IMR-90 (cell line): ENCODE measurements around the gene WWC1. TPM values are rescaled to one million over a fixed set of nuclear protein-coding genes. Genes with fewer than 3 reads are reported as not detected.

Source experiments
- ATAC-seq: fragments of 200-7000 bp; cut with Tn5 transposase; 2 replicates; pipeline ENCODE4 v1.9.1; 2020; ENCODE audit warnings: low read depth, mild to moderate bottlenecking, moderate library complexity
- BruUV-seq: library from RNA; stranded (reverse); fragments of 400-500 nt; replicated peaks from 2 replicates; lab custom pipeline; 2021; lab: Mats Ljungman, UMichigan
- CTCF ChIA-PET: fragments of 300-600 bp; formaldehyde crosslinking; extraction: SDS; loops from one replicate; lab custom pipeline; 2021; ENCODE audit warnings: antibody characterized with exemption; lab: Yijun Ruan, JAX
- POLR2A ChIA-PET: fragments of 300-600 bp; sonication (Branson Sonifier 250); formaldehyde crosslinking; loops from one replicate; lab custom pipeline; 2022; ENCODE audit warnings: antibody characterized with exemption; ENCODE audit not compliant: unreplicated experiment; lab: Charles Lee
- DNase-seq: peaks from one replicate; pipeline ENCODE4 v3.0.0; 2013
- H2AFZ ChIP-seq: replicated peaks from 2 replicates; pipeline ENCODE3; 2013; ENCODE audit warnings: low read length, mild to moderate bottlenecking; ENCODE audit not compliant: poor library complexity
- H2AK5ac ChIP-seq: 2 replicates; pipeline ENCODE4 v1.6.1; 2013; ENCODE audit warnings: low read depth, low read length, inconsistent platforms
- H2AK9ac ChIP-seq: replicated peaks from 2 replicates; pipeline ENCODE3; 2013; ENCODE audit warnings: mild to moderate bottlenecking, low read depth, low read length, moderate library complexity; ENCODE audit not compliant: poor library complexity
- H2BK120ac ChIP-seq: 2 replicates; pipeline ENCODE4 v1.6.1; 2013; ENCODE audit warnings: low read depth, low read length, inconsistent platforms
- H2BK15ac ChIP-seq: 3 replicates; pipeline ENCODE4 v1.6.1; 2013; ENCODE audit warnings: low read depth, low read length, inconsistent platforms
- H2BK20ac ChIP-seq: 2 replicates; pipeline ENCODE4 v1.6.1; 2013; ENCODE audit warnings: low read depth, mild to moderate bottlenecking, inconsistent platforms, low read length, moderate library complexity
- H2BK5ac ChIP-seq: 2 replicates; pipeline ENCODE4 v1.6.1; 2013; ENCODE audit warnings: mild to moderate bottlenecking, low read depth, low read length, inconsistent platforms; ENCODE audit not compliant: poor library complexity, severe bottlenecking
- H3K14ac ChIP-seq: replicated peaks from 2 replicates; pipeline ENCODE4 v1.6.1; 2013; ENCODE audit warnings: low read depth, low read length, inconsistent platforms
- H3K18ac ChIP-seq: 2 replicates; pipeline ENCODE4 v1.6.1; 2013; ENCODE audit warnings: low read depth, low read length, control low read depth
- H3K23ac ChIP-seq: 2 replicates; pipeline ENCODE4 v1.6.1; 2013; ENCODE audit warnings: low read depth, low read length, inconsistent platforms
- H3K27ac ChIP-seq: 2 replicates; pipeline ENCODE4 v1.5.1; 2013; ENCODE audit warnings: mild to moderate bottlenecking, control low read depth, low read length; ENCODE audit not compliant: insufficient read depth
- H3K27me3 ChIP-seq: 2 replicates; pipeline ENCODE4 v1.6.1; 2013; ENCODE audit warnings: low read length; ENCODE audit not compliant: control insufficient read depth, insufficient read depth
- H3K36me3 ChIP-seq: 2 replicates; pipeline ENCODE4 v1.6.1; 2013; ENCODE audit warnings: low read length, mixed read lengths; ENCODE audit not compliant: control insufficient read depth, insufficient read depth
- H3K4ac ChIP-seq: 2 replicates; pipeline ENCODE4 v1.6.1; 2013; ENCODE audit warnings: low read depth, low read length, inconsistent platforms
- H3K4me1 ChIP-seq: 2 replicates; pipeline ENCODE4 v1.6.1; 2013; ENCODE audit warnings: low read length, mixed read lengths; ENCODE audit not compliant: control insufficient read depth, insufficient read depth
- H3K4me2 ChIP-seq: 2 replicates; pipeline ENCODE4 v1.6.1; 2013; ENCODE audit warnings: low read depth, mild to moderate bottlenecking, control low read depth, low read length, moderate library complexity
- H3K4me3 ChIP-seq: 2 replicates; pipeline ENCODE4 v1.5.1; 2013; ENCODE audit warnings: low read depth, mild to moderate bottlenecking, control low read depth, low read length, moderate library complexity; ENCODE audit not compliant: insufficient read depth
- H3K56ac ChIP-seq: 2 replicates; pipeline ENCODE4 v1.6.1; 2013; ENCODE audit warnings: low read length, inconsistent platforms; ENCODE audit not compliant: insufficient read depth; ENCODE audit errors: extremely low read depth
- H3K79me1 ChIP-seq, 2 experiments: 2 replicates each; pipeline ENCODE4 v1.6.1; 2013; ENCODE audit warnings: low read length in 2 of 2, inconsistent platforms in 1 of 2, low read depth in 1 of 2
- H3K9ac ChIP-seq: 2 replicates; pipeline ENCODE4 v1.6.1; 2013; ENCODE audit warnings: low read depth, low read length, control low read depth
- H3K9me1 ChIP-seq: 2 replicates; pipeline ENCODE4 v1.6.1; 2013; ENCODE audit warnings: low read length, inconsistent platforms; ENCODE audit not compliant: insufficient read depth
- H3K9me3 ChIP-seq: 2 replicates; pipeline ENCODE4 v1.6.1; 2013; ENCODE audit warnings: low read length; ENCODE audit not compliant: control insufficient read depth, insufficient read depth
- H4K20me1 ChIP-seq: 2 replicates; pipeline ENCODE4 v1.6.1; 2013; ENCODE audit warnings: low read length, inconsistent platforms; ENCODE audit not compliant: insufficient read depth
- H4K5ac ChIP-seq: 2 replicates; pipeline ENCODE4 v1.6.1; 2013; ENCODE audit warnings: mild to moderate bottlenecking, low read depth, low read length, control low read depth
- H4K8ac ChIP-seq, 2 experiments: 2 replicates each; pipeline ENCODE4 v1.6.1; 2013; ENCODE audit warnings: low read depth in 2 of 2, low read length in 2 of 2, control low read depth in 1 of 2, inconsistent platforms in 1 of 2
- H4K91ac ChIP-seq: 2 replicates; pipeline ENCODE4 v1.6.1; 2013; ENCODE audit warnings: low read depth, low read length, inconsistent platforms; ENCODE audit not compliant: insufficient read depth
- BHLHE40 ChIP-seq: fragments of 150-350 bp; IDR thresholded peaks from 2 replicates; pipeline ENCODE4 v1.6.1; 2016; ENCODE audit warnings: mild to moderate bottlenecking, low read depth, low read length
- CEBPB ChIP-seq: IDR thresholded peaks from 2 replicates; pipeline ENCODE4 v1.6.1; 2012; ENCODE audit warnings: low read depth, low read length, improper control_type of control experiment
- CHD1 ChIP-seq: IDR thresholded peaks from 2 replicates; pipeline ENCODE4 v1.6.1; 2012; ENCODE audit warnings: low read depth, low read length, improper control_type of control experiment
- CTCF ChIP-seq: conservative IDR thresholded peaks from 2 replicates; pipeline ENCODE4 v1.5.1; 2012; ENCODE audit warnings: mild to moderate bottlenecking, low read depth, low read length, improper control_type of control experiment
- ELK1 ChIP-seq: fragments of 150-350 bp; IDR thresholded peaks from 2 replicates; pipeline ENCODE4 v1.6.1; 2016; ENCODE audit warnings: low read depth, mild to moderate bottlenecking, low read length, moderate library complexity, borderline replicate concordance
- FOS ChIP-seq: fragments of 150-350 bp; IDR thresholded peaks from 2 replicates; pipeline ENCODE4 v1.6.1; 2016; ENCODE audit warnings: low read depth, low read length
- MAFK ChIP-seq: IDR thresholded peaks from 2 replicates; pipeline ENCODE4 v1.6.1; 2012; ENCODE audit warnings: low read depth, low read length, improper control_type of control experiment
- MAZ ChIP-seq: IDR thresholded peaks from 2 replicates; pipeline ENCODE4 v1.6.1; 2012; ENCODE audit warnings: low read depth, mild to moderate bottlenecking, low read length, improper control_type of control experiment, moderate library complexity, borderline replicate concordance
- MXI1 ChIP-seq: IDR thresholded peaks from 2 replicates; pipeline ENCODE4 v1.6.1; 2012; ENCODE audit warnings: low read depth, mild to moderate bottlenecking, low read length, moderate library complexity, borderline replicate concordance
- NFE2L2 ChIP-seq: fragments of 150-350 bp; IDR thresholded peaks from 2 replicates; pipeline ENCODE4 v1.6.1; 2016; ENCODE audit warnings: low read depth, mild to moderate bottlenecking, low read length
- POLR2A ChIP-seq: IDR thresholded peaks from 2 replicates; pipeline ENCODE4 v1.6.1; 2012; ENCODE audit warnings: mild to moderate bottlenecking, low read depth, low read length
- RAD21 ChIP-seq: IDR thresholded peaks from 2 replicates; pipeline ENCODE4 v1.6.1; 2012; ENCODE audit warnings: low read length, improper control_type of control experiment
- RCOR1 ChIP-seq: IDR thresholded peaks from 2 replicates; pipeline ENCODE4 v1.6.1; 2012; ENCODE audit warnings: mild to moderate bottlenecking, low read length, improper control_type of control experiment; ENCODE audit not compliant: insufficient replicate concordance
- RFX5 ChIP-seq: IDR thresholded peaks from 2 replicates; pipeline ENCODE4 v1.8.0; 2012; ENCODE audit warnings: low read depth, mild to moderate bottlenecking, low read length, moderate library complexity
- SMC3 ChIP-seq: fragments of 150-350 bp; IDR thresholded peaks from 2 replicates; pipeline ENCODE4 v1.6.1; 2016; ENCODE audit warnings: low read depth, mild to moderate bottlenecking, antibody characterized with exemption, low read length, moderate library complexity
- USF2 ChIP-seq: fragments of 150-350 bp; IDR thresholded peaks from 2 replicates; pipeline ENCODE4 v1.6.1; 2017; ENCODE audit warnings: mild to moderate bottlenecking, antibody characterized with exemption, low read length, low read depth
- WGBS, 2 experiments: methylation state at CpG; one replicate each; pipeline versions ENCODE4 v1.1.5 to v1.1.7; 2013; ENCODE audit warnings: missing lambda C conversion rate in 2 of 2; ENCODE audit not compliant: insufficient read length in 1 of 2; ENCODE audit errors: extremely low coverage in 2 of 2; 5-methylcytosine and 5-hydroxymethylcytosine counted together
- dilution Hi-C: fragments of 300-500 bp; cut with HindIII; formaldehyde crosslinking; loops from one replicate; pipeline ENCODE4 v1.14.3; 2018; ENCODE audit warnings: low sequenced_read_pairs; ENCODE audit not compliant: unreplicated experiment
- in situ Hi-C: fragments of 300-500 bp; cut with MboI; formaldehyde crosslinking; loops from 3 replicates; pipeline ENCODE4 v1.14.3; 2019; ENCODE audit warnings: low sequenced_read_pairs, inconsistent platforms, mixed read lengths
- intact Hi-C: fragments of 100-400 bp; cut with micrococcal nuclease; formaldehyde crosslinking; loops from 2 replicates; pipeline ENCODE4 v1.10.0; 2022
- polyA plus RNA-seq, 3 experiments: library from polyadenylated mRNA; depleted of rRNA; stranded (reverse); fragments of >200 nt; gene quantifications; 2 replicates each; pipeline ENCODE4 v1.2.3, GENCODE V29; 2012; ENCODE audit warnings: low replicate concordance in 1 of 3
- total RNA-seq: library from RNA; depleted of rRNA; stranded (reverse); fragments of >200 nt; gene quantifications from 2 replicates; pipeline ENCODE4 v1.2.3, GENCODE V29; 2012

Gene WWC1
- total and polyA plus RNA-seq, 2 of the 4 experiments (the other 2 are of a cell fraction), result 9.1 to 10.3 TPM

- DNase-seq, result no peak
- Histone ChIP-seq H4K20me1 (no peaks in the 10 kb centered on the region; the same call in 1 of the 2 replicates), H3K9me3 (no peaks in the 10 kb centered on the region), H3K23ac (no peak overlapping the region), H3K4ac (no peak overlapping the region), H3K27ac (no peak overlapping the region), H3K27me3 (no peaks in the 10 kb centered on the region), H3K4me1 (peaks cover 5% of the 10 kb centered on the region), H3K4me2 (no peak overlapping the region), H2AFZ (no peak overlapping the region), H3K56ac (no peak overlapping the region), H4K5ac (no peak overlapping the region), H2BK5ac (no peak overlapping the region), H2BK15ac (no peak overlapping the region), H2AK9ac (no peak overlapping the region), H3K9me1 (peaks cover 7% of the 10 kb centered on the region; the same call in 1 of the 2 replicates), H2AK5ac (no peak overlapping the region), H4K91ac (no peak overlapping the region), H3K4me3 (no peak overlapping the region), H3K18ac (no peak overlapping the region), H3K14ac (no peak overlapping the region), H4K8ac (no peak overlapping the region), H3K9ac (no peak overlapping the region), H3K36me3 (no peaks in the 10 kb centered on the region), H3K79me1 (peaks cover 10 to 17% of the 10 kb centered on the region in 2 experiments; a peak in 3 of 4 replicates), H2BK120ac (no peak overlapping the region), H2BK20ac (no peak overlapping the region)
- no TSS peak for BruUV-seq
- dilution Hi-C loops (no loop called here), in situ Hi-C loops (no loop called here), intact Hi-C loops (no loop called here)
- TF ChIP-seq RAD21, result no peak
- TF ChIP-seq CEBPB, result no peak
- TF ChIP-seq RFX5, result no peak
- no peak for TF ChIP-seq USF2
- TF ChIP-seq MXI1, result no peak
- TF ChIP-seq SMC3, result no peak
- TF ChIP-seq CTCF, result no peak
- TF ChIP-seq POLR2A, result no peak
- TF ChIP-seq MAZ, result no peak
- TF ChIP-seq BHLHE40, result no peak
- TF ChIP-seq NFE2L2, result no peak
- no peak for TF ChIP-seq MAFK
- TF ChIP-seq CHD1, result no peak
- TF ChIP-seq FOS, result no peak
- no peak for TF ChIP-seq ELK1
- TF ChIP-seq RCOR1, result no peak
- 67% methylated on average over 1 of the region's 3 CpGs; no CpG with 5 or more reads in 1 of the 2 experiments for WGBS, 2 experiments
- CTCF ChIA-PET, result interaction anchor here (1.5 kb wide), 1 partner anchor 51 kb away, joined by 3 read pairs; no protein-coding TSS in a partner anchor
- no peak for ATAC-seq
- POLR2A ChIA-PET, result no interaction called here
Observed at GRCh38 chr5:168357876-168358275, 66.4 kb downstream of the WWC1 start.
